ENCODE data around the gene SLC6A13. TPM values are rescaled to one million over a fixed set of nuclear protein-coding genes. Genes with fewer than 3 reads are reported as not detected.

Gene SLC6A13
- total RNA-seq, 1 experiment from 2014 or later: not detected

- CTCF ChIA-PET: no interaction called here
- Histone ChIP-seq H3K27me3 (replicated peaks; ENCODE audit: insufficient read depth, low read depth, low read length, poor library complexity) (peaks cover 5% of the 10 kb centered on the region), H3K36me3 (ENCODE audit: insufficient read depth, low read length, poor library complexity, severe bottlenecking) (no peaks in the 10 kb centered on the region), H3K4me3 (ENCODE audit: low read depth, low read length, poor library complexity, severe bottlenecking) (no peak overlapping the region), H3K9me3 (ENCODE audit: low read depth, low read length, poor library complexity, severe bottlenecking) (peaks cover 3% of the 10 kb centered on the region), H3K27ac (ENCODE audit: low read depth, low read length, poor library complexity, severe bottlenecking) (no peak overlapping the region), H3K4me1 (ENCODE audit: insufficient read depth, low read length, poor library complexity, severe bottlenecking) (no peaks in the 10 kb centered on the region)
- DNase-seq (ENCODE audit: low spot score): no peak
- intact Hi-C loops (cut with micrococcal nuclease; ENCODE audit: unreplicated experiment): no loop called here
- POLR2A ChIA-PET (ENCODE audit: low non-redundant PET): no interaction called here
- TF ChIP-seq CTCF (conservative IDR thresholded peaks at IDR 0.05; ENCODE audit: low read depth, low read length) (no peak), EZH2 (IDR thresholded peaks at IDR 0.05; ENCODE audit: borderline replicate concordance, low read depth, low read length, poor library complexity, severe bottlenecking) (no peak)
- BruUV-seq (replicated peaks): no TSS peak
Observed at GRCh38 chr12:252636-253035, 10.0 kb downstream of the SLC6A13 start.

- CTCF ChIA-PET: no interaction called here
- BruUV-seq (replicated peaks): no TSS peak
- H3K36me3 ChIP-seq (ENCODE audit: insufficient read depth, low read length, poor library complexity, severe bottlenecking): no peaks in the 10 kb centered on the region
Observed at GRCh38 chr12:247271-247670, 15.4 kb downstream of the SLC6A13 start.

GRCh38 chr12:243381-243780, 19.3 kb downstream of the SLC6A13 start:
- Histone ChIP-seq H3K4me3 (ENCODE audit: low read depth, low read length, poor library complexity, severe bottlenecking) (no peak overlapping the region), H3K9me3 (ENCODE audit: low read depth, low read length, poor library complexity, severe bottlenecking) (peaks cover 11% of the 10 kb centered on the region), H3K27ac (ENCODE audit: low read depth, low read length, poor library complexity, severe bottlenecking) (no peak overlapping the region), H3K36me3 (ENCODE audit: insufficient read depth, low read length, poor library complexity, severe bottlenecking) (no peaks in the 10 kb centered on the region), H3K27me3 (replicated peaks; ENCODE audit: insufficient read depth, low read depth, low read length, poor library complexity) (no peaks in the 10 kb centered on the region), H3K4me1 (ENCODE audit: insufficient read depth, low read length, poor library complexity, severe bottlenecking) (no peaks in the 10 kb centered on the region)
- no peak for DNase-seq (ENCODE audit: low spot score)
- intact Hi-C loops (cut with micrococcal nuclease; ENCODE audit: unreplicated experiment): no loop called here
- TF ChIP-seq CTCF (conservative IDR thresholded peaks at IDR 0.05; ENCODE audit: low read depth, low read length) (no peak), EZH2 (IDR thresholded peaks at IDR 0.05; ENCODE audit: borderline replicate concordance, low read depth, low read length, poor library complexity, severe bottlenecking) (no peak)
- ChIA-PET CTCF (no interaction called here), POLR2A (ENCODE audit: low non-redundant PET) (no interaction called here)
- BruUV-seq (replicated peaks): no TSS peak

More at GRCh38 chr12:247271-247670, 15.4 kb downstream of the SLC6A13 start:
- peaks cover 11% of the 10 kb centered on the region for H3K9me3 ChIP-seq (ENCODE audit: low read depth, low read length, poor library complexity, severe bottlenecking)
- H3K4me3 ChIP-seq (ENCODE audit: low read depth, low read length, poor library complexity, severe bottlenecking): no peak overlapping the region
- TF ChIP-seq CTCF (conservative IDR thresholded peaks at IDR 0.05; ENCODE audit: low read depth, low read length) (no peak), EZH2 (IDR thresholded peaks at IDR 0.05; ENCODE audit: borderline replicate concordance, low read depth, low read length, poor library complexity, severe bottlenecking) (no peak)
- intact Hi-C loops (cut with micrococcal nuclease; ENCODE audit: unreplicated experiment): no loop called here
- H3K4me1 ChIP-seq (ENCODE audit: insufficient read depth, low read length, poor library complexity, severe bottlenecking): no peaks in the 10 kb centered on the region
- no peak overlapping the region for H3K27ac ChIP-seq (ENCODE audit: low read depth, low read length, poor library complexity, severe bottlenecking)
- H3K27me3 ChIP-seq (replicated peaks; ENCODE audit: insufficient read depth, low read depth, low read length, poor library complexity): peaks cover 5% of the 10 kb centered on the region
- POLR2A ChIA-PET (ENCODE audit: low non-redundant PET): no interaction called here
- no peak for DNase-seq (ENCODE audit: low spot score)
